Measurements from ENCODE around the gene MEOX2. TPM values are rescaled to one million over a fixed set of nuclear protein-coding genes. Genes with fewer than 3 reads are reported as not detected.

The MEOX2 gene
- polyA plus RNA-seq, 1 donor (not counting 4 experiments of a cell fraction or from before 2014, with no cell fraction given) = not detected

GRCh38 chr7:15561835-15562234 lies 124.6 kb downstream of the MEOX2 start, which contains the start of gene AGMO:
TSS of gene AGMO (minus strand) at chr7:15562015.
- Histone ChIP-seq H3K4me2 (ENCODE audit: control insufficient read depth, extremely low read depth, insufficient read depth, low read depth, low read length) (no peak within 1 kb of the TSS), H3K36me3 (ENCODE audit: control insufficient read depth in 2 of 2, extremely low read depth in 1 of 2, insufficient read depth in 2 of 2, low read length in 2 of 2) (no peaks in the 10 kb centered on the region), H3K9me1 (ENCODE audit: control insufficient read depth, extremely low read depth, insufficient read depth, low read length) (no peaks in the 10 kb centered on the region), H2AFZ (ENCODE audit: control insufficient read depth, low read length) (peak within 1 kb of the TSS; percentile 43), H3K4me1 (ENCODE audit: control insufficient read depth, extremely low read depth, insufficient read depth, low read length) (no peaks in the 10 kb centered on the region), H3K27ac (ENCODE audit: control insufficient read depth, insufficient read depth, low read length) (no peak within 1 kb of the TSS), H3K27me3 (ENCODE audit: control insufficient read depth, extremely low read depth, insufficient read depth, low read length) (no peaks in the 10 kb centered on the region), H3K4me3 (ENCODE audit: control insufficient read depth in 2 of 3, extremely low read depth in 1 of 3, insufficient read depth in 2 of 3, low read depth in 1 of 3, low read length in 3 of 3) (no peak within 1 kb of the TSS), H3K9me3 (ENCODE audit: control insufficient read depth, low read depth, low read length) (no peaks in the 10 kb centered on the region), H3K79me2 (ENCODE audit: control insufficient read depth, insufficient read depth, low read length) (no peaks in the 10 kb centered on the region), H3K9ac (ENCODE audit: control insufficient read depth, extremely low read depth, insufficient read depth, low read length) (no peak within 1 kb of the TSS), H4K20me1 (ENCODE audit: control insufficient read depth, extremely low read depth, insufficient read depth, low read length) (no peaks in the 10 kb centered on the region)
- TF ChIP-seq EZH2 (IDR thresholded peaks at IDR 0.05; ENCODE audit: low read length) (no peak), CTCF (optimal IDR thresholded peaks at IDR 0.05 in 1 of 3, IDR thresholded peaks at IDR 0.05 in 1 of 3, conservative IDR thresholded peaks at IDR 0.05 in 1 of 3; ENCODE audit: extremely low read depth in 1 of 3, insufficient read depth in 2 of 3, low read length in 3 of 3) (no peak)
- dilution Hi-C loops (cut with MboI; ENCODE audit: extremely low pct_ligation_motif_present, low sequenced_read_pairs) = no loop called here
- no peak for FAIRE-seq
- no peak for DNase-seq (ENCODE audit: low read depth, low spot score)

Other genes starting within 250 kb of the MEOX2 start
- not detected in 3 replicates for gene AGMO, start 124.7 kb downstream of the MEOX2 start, polyA plus RNA-seq